Natural killer cell (primary cell): ENCODE data around the gene DGAT2. TPM values are rescaled to one million over a fixed set of nuclear protein-coding genes. Genes with fewer than 3 reads are reported as not detected.

Source experiments
- ATAC-seq, 3 donors: fragments of 150-1000 bp in 2 of 3; fragments of 200-7000 bp in 1 of 3; cut with Tn5 transposase; 1 replicate in 1 of 3; 2 replicates in 2 of 3; pipeline ENCODE4 v1.10.0; 2021; ENCODE audit warnings: mild to moderate bottlenecking in 2 of 3, moderate library complexity in 2 of 3
- DNase-seq, 2 donors: peaks; one replicate each; pipeline versions ENCODE4 v3.0.0 to v3.0.0-alpha.2; 2013 to 2021; ENCODE audit warnings: mixed read lengths in 1 of 2
- H3K27ac ChIP-seq: one replicate; pipeline ENCODE4 v1.5.1; 2013; ENCODE audit warnings: mild to moderate bottlenecking, low read length
- H3K27me3 ChIP-seq: one replicate; pipeline ENCODE4 v1.6.1; 2013; ENCODE audit warnings: low read length; ENCODE audit not compliant: control insufficient read depth, insufficient read depth
- H3K36me3 ChIP-seq: one replicate; pipeline ENCODE4 v1.6.1; 2013; ENCODE audit warnings: low read length; ENCODE audit not compliant: control insufficient read depth, insufficient read depth
- H3K4me1 ChIP-seq: one replicate; pipeline ENCODE4 v1.6.1; 2013; ENCODE audit warnings: low read length; ENCODE audit not compliant: control insufficient read depth, insufficient read depth
- H3K4me3 ChIP-seq: one replicate; pipeline ENCODE4 v1.5.1; 2013; ENCODE audit warnings: low read length
- H3K9me3 ChIP-seq: one replicate; pipeline ENCODE4 v1.6.1; 2013; ENCODE audit warnings: low read length; ENCODE audit not compliant: control insufficient read depth, insufficient read depth
- H3K27ac Mint-ChIP-seq, 2 donors: one replicate each; pipeline ENCODE4 v1.8.0; 2022; ENCODE audit warnings: mild to moderate bottlenecking in 2 of 2, mixed read lengths in 2 of 2, moderate library complexity in 1 of 2
- H3K27me3 Mint-ChIP-seq, 2 donors: one replicate each; pipeline ENCODE4 v1.8.0; 2022; ENCODE audit warnings: low read depth in 2 of 2, mixed read lengths in 2 of 2
- H3K36me3 Mint-ChIP-seq: one replicate; pipeline ENCODE4 v1.8.0; 2022; ENCODE audit warnings: mixed read lengths
- H3K4me1 Mint-ChIP-seq, 2 donors: one replicate each; pipeline ENCODE4 v1.8.0; 2022; ENCODE audit warnings: mixed read lengths in 2 of 2
- H3K4me3 Mint-ChIP-seq: one replicate; pipeline ENCODE4 v1.8.0; 2022; ENCODE audit warnings: mild to moderate bottlenecking, moderate library complexity, mixed read lengths
- H3K9me3 Mint-ChIP-seq, 2 donors: one replicate each; pipeline ENCODE4 v1.8.0; 2022; ENCODE audit warnings: mixed read lengths in 2 of 2
- CTCF ChIP-seq: fragments of 200-600 bp; IDR thresholded peaks from one replicate; pipeline ENCODE4 v1.8.0; 2022; ENCODE audit warnings: antibody characterized with exemption
- WGBS: methylation state at CpG from one replicate; pipeline ENCODE4 v1.1.7; 2013; ENCODE audit warnings: missing lambda C conversion rate; ENCODE audit not compliant: insufficient coverage; 5-methylcytosine and 5-hydroxymethylcytosine counted together
- intact Hi-C: fragments of 100-400 bp; cut with micrococcal nuclease; formaldehyde crosslinking; loops from one replicate; pipeline ENCODE4 v1.14.2; 2022
- total RNA-seq, 4 donors: library from RNA; stranded (reverse); fragments of 120-200 nt in 1 of 4; gene quantifications; one replicate each; pipeline versions ENCODE4 v1.2.3 to v1.2.4, GENCODE V29; 2013 to 2022

DGAT2 gene
- total RNA-seq, 3 donors from 2014 or later (not counting 1 experiment from before 2014, with no cell fraction given), result 0.24 to 2.8 (median 0.75) TPM

DNA sequence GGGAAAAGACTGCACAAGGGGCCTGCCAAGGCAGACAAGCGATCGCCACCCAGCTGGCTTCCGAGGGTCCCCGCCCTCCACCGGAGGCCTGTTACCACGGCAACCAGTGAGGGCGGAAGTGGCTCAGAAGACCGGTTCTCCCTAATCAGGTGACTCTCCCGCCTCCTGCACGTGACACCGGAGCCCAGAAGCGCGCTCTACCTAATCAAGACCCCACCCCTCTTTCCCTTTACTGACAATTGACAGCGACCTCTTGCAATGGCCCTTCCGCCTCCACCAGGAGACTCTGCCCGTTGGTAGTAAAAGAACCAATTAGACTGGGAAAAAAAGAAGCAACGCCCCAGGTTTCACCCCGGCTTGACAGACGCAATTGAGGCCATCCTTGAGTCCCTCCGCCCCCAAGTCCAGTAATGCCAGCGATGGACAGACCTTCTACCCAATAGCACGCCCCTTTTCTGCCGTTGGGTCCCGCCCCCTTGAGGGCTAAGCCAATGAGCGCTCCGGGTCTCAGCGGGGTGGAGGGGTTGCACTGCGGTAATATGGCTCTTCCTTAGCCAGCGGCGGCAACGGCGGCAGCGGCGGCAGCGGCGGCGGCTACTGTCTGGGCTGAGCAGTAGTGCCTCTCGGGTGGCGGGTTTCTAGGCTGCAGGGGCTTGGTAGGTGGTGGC lies 46.2 kb downstream of the DGAT2 start, which contains the start of gene UVRAG:
TSS of gene UVRAG (plus strand) at position 534 of the 668 bp plus-strand sequence. CDS start 198 bp downstream, outside the sequence.
- under 1% methylated on average over 39 of the region's 39 CpGs for WGBS
- Histone ChIP-seq H3K4me1 (peaks cover 19% of the 10 kb centered on the region), H3K9me3 (no peaks in the 10 kb centered on the region), H3K36me3 (no peaks in the 10 kb centered on the region), H3K27ac (peak within 1 kb of the TSS; percentile 86), H3K4me3 (peak within 1 kb of the TSS; percentile 81), H3K27me3 (no peaks in the 10 kb centered on the region)
- Mint-ChIP-seq H3K4me1 (peaks cover 7 to 21% of the 10 kb centered on the region in 2 donors), H3K4me3 (peak within 1 kb of the TSS; percentile 96), H3K27me3 (no peaks in the 10 kb centered on the region), H3K36me3 (no peaks in the 10 kb centered on the region), H3K9me3 (no peaks in the 10 kb centered on the region), H3K27ac (no peak within 1 kb of the TSS)
- ATAC-seq, result peak; percentile 83 to 96 (median 86)
- TF ChIP-seq CTCF, result no peak
- intact Hi-C loops, result loop anchor here (5.0 to 10.0 kb wide), 3 partner anchors 52 to 1323 kb away; partner anchors contain the start of gene LIPT2
- DNase-seq, result peak; percentile 98 to 99

DNA sequence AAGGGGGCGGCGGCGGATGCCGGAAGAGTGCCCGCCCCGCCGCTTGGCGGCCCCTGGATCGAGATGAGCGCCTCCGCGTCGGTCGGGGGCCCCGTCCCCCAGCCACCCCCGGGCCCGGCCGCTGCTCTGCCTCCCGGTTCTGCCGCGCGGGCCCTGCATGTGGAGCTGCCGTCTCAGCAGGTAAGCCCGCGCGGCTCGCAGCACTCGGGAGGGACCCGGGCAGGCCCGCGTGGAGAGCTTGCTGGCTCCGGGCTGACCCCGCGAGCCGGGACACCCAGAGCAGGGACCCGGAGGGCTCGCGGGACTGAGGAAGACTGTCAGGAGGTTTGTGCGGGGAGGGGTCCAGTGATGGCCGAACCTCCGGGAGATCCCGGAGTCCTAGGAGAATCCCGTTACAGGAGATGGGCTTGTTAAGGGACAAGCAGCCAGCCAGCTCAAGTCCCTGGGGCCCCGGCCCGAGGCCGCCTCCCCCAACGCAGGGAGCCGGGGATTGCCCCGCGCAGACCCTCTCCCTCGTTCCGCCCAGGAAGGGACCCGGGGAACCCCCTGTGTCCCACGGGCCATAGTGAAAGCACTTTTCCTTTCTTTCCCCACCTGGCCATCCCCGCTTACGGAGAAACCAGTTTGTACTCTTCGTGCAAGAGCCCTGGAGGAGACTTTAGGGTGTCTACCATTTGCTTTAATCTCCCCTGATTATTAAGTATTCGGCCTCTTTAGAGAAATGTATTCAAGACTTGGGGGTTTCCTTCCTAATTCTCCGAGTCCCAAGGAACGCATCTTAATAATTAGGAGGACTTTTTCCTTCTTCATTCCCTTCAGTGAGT lies 47.0 kb downstream of the DGAT2 start:
- H3K9me3 Mint-ChIP-seq, result no peaks in the 10 kb centered on the region
- DNase-seq (peak; percentile 55 to 73), ATAC-seq (peak in 1 of 3 donors; percentile 5)
- H3K36me3 ChIP-seq, result no peaks in the 10 kb centered on the region
- no peak for TF ChIP-seq CTCF
- H3K27ac ChIP-seq, result peak overlapping the region; percentile 86
- intact Hi-C loops, result loop anchor here (5.0 to 10.0 kb wide), 3 partner anchors 52 to 1323 kb away; partner anchors contain the start of gene LIPT2
- peaks cover 19% of the 10 kb centered on the region for H3K4me1 ChIP-seq
- no peaks in the 10 kb centered on the region for H3K36me3 Mint-ChIP-seq
- H3K27me3 ChIP-seq, result no peaks in the 10 kb centered on the region
- no peaks in the 10 kb centered on the region for H3K27me3 Mint-ChIP-seq
- H3K4me3 ChIP-seq, result peak overlapping the region; percentile 81
- H3K4me3 Mint-ChIP-seq, result peak overlapping the region; percentile 96
- no peaks in the 10 kb centered on the region for H3K9me3 ChIP-seq
- WGBS, result under 1% methylated on average over 57 of the region's 60 CpGs
- no peak overlapping the region for H3K27ac Mint-ChIP-seq
- H3K4me1 Mint-ChIP-seq, result peaks cover 7 to 21% of the 10 kb centered on the region in 2 donors

GRCh38 chr11:75816561-75817239 lies 48.1 kb downstream of the DGAT2 start:
- TF ChIP-seq CTCF, result no peak
- DNase-seq, result peak in 1 of 2 donors; percentile 33
- Histone ChIP-seq H3K9me3 (no peaks in the 10 kb centered on the region), H3K27me3 (no peaks in the 10 kb centered on the region), H3K4me1 (peaks cover 23% of the 10 kb centered on the region), H3K27ac (peak overlapping the region; percentile 86), H3K36me3 (no peaks in the 10 kb centered on the region), H3K4me3 (peak overlapping the region; percentile 81)
- Mint-ChIP-seq H3K27me3 (no peaks in the 10 kb centered on the region), H3K4me1 (peaks cover 17 to 31% of the 10 kb centered on the region in 2 donors), H3K27ac (no peak overlapping the region), H3K36me3 (no peaks in the 10 kb centered on the region), H3K9me3 (no peaks in the 10 kb centered on the region), H3K4me3 (no peak overlapping the region)
- intact Hi-C loops, result loop anchor here (5.0 to 10.0 kb wide), 3 partner anchors 51 to 1324 kb away; partner anchors contain the start of gene LIPT2
- WGBS, result 19% methylated on average over 5 of the region's 6 CpGs
- no peak for ATAC-seq
